ENCODE measurements around the gene RASA4B. TPM values are rescaled to one million over a fixed set of nuclear protein-coding genes. Genes with fewer than 3 reads are reported as not detected.
"Not testable (repeated sequence)": the region's sequence is repeated elsewhere in the genome, so short reads cannot be mapped to it uniquely, and the experiment has no call there.

The RASA4B gene
- total and polyA plus RNA-seq, 8 donors, result 8.6 to 35.9 (median 16.8) TPM

DNA sequence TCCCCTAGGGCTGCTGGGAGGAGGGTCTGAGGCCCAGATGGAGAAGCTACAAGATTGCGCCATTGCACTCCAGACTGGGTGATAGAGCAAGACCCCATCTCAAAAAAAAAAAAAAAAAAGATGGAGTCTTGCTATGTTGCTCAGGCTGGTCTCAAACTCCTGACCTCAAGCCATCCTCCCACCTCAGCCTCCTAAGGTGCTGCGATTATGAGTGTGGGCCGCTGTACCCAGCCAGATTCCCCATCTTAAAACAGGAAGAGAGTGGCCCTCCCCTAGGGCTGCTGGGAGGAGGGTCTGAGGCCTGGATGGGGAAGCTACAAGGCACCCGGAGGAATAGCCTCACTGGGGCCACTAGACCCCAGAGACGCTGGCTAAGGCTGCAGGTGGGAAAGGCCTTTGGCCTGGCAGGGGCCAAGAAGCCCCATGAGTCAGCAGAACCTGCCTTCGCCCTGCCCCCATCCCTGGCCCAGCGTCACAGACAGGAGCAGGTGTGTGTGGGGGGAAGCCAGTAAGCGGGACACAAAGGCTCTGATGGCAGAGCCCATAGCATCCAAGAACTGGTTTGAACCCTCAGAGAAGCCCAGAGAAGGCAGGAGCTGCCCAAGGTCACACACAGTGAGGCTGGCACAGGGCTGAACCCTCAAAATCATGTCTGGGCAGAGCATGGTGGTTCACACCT is 10.0 kb downstream of the RASA4B start:
- DNase-seq; H3K9me3 ChIP-seq; H3K36me3 ChIP-seq; H3K4me1 ChIP-seq; H3K27me3 ChIP-seq; intact Hi-C loops (cut with DNase I; ENCODE audit: low total_unique reads); H3K4me3 ChIP-seq; H3K27ac ChIP-seq: not testable (repeated sequence)
- WGBS, 5 donors, result 89 to 95% (median 92%) methylated on average over 2 of the region's 8 CpGs; no CpG with 5 or more reads in 1 of the 5 donors

DNA sequence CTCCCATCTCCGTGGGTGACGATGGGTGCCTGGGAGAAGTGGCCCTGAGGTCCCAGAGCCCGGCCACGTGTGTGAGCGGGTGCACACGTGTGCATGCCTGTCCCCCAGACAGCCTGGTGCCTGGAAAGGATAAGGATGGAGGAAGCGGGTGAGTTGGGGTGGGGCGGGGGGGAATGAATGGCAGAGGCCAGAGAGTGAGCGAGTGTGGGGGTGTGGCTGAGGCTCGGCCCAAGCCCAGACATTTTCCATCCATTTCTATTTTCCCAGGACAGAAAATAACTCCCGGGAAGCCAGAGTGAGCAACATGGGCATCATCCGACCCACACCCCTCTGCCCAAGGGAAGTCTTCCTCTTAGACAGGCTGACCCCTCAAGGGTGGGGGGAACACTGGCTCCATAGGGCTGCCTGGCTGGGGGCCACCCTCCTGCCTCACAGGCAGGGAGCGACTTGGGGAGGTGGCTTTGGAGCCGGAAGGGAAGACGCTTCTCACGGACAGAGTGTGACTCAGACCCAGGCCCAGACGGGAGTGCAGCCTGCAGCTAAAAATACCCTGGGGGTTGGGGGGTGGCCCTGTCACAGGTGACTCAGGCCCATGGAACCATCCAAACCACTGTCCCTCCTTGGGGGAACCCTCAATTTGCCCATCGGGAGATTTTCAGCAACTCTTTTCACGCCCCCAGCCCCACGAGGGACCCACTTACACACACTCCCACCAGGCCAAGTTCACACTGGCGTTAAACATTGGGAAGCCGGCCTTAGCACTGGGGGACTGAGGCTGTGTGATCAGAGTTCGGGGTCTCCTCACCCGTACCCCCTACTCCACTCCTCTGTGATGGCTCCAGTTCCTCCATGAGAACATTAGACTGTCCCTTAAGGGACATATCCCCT is 12.0 kb downstream of the RASA4B start:
- H3K4me3 ChIP-seq; intact Hi-C loops (cut with DNase I; ENCODE audit: low total_unique reads); H3K36me3 ChIP-seq; DNase-seq; H3K27ac ChIP-seq; H3K9me3 ChIP-seq; H3K27me3 ChIP-seq; H3K4me1 ChIP-seq: not testable (repeated sequence)
- WGBS, 5 donors, result 66 to 93% (median 79%) methylated on average over 4 to 5 of the region's 24 CpGs; no CpG with 5 or more reads in 1 of the 5 donors

DNA sequence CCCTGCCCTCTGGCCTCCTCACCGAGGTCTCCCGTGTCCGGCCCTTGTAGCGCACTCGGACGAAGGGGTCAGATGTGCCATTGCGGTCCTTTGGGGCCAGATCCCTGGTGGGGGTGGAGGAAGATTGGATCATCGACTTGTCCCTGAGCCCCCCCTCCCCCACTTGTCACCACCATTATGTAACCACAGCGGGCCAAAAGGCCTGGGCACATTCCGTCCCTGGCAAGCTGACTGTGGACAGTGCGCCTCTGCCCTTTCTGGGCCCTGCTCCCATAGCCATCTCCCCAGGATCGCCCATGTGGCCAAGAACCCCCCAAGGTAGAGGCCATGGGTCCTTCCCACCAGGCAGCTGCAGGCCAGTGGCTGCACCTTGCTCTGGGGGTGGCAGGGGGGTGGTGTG is 14.4 kb downstream of the RASA4B start:
- H3K9me3 ChIP-seq; H3K27ac ChIP-seq; H3K4me1 ChIP-seq; DNase-seq; H3K27me3 ChIP-seq; H3K36me3 ChIP-seq; H3K4me3 ChIP-seq; intact Hi-C loops (cut with DNase I; ENCODE audit: low total_unique reads): not testable (repeated sequence)
- no CpG with 5 or more reads among the region's 12 CpGs for WGBS, 5 donors

DNA sequence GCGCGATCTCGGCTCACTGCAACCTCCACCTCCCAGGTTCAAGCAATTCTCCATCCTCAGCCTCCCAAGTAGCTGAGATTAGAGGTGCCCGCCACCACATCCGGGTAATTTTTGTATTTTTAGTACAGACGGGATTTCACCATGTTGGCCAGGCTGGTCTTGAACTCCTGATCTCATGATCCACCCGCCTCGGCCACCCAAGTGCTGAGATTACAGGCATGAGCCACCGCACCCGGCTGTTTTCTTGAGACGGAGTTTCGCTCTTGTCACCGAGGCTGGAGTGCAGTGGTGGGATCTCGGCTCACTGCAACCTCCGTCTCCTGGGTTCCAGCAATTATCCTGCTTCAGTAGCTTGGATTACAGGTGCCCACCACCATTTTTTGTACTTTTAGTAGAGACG is 19.3 kb downstream of the RASA4B start:
- intact Hi-C loops (cut with DNase I; ENCODE audit: low total_unique reads); H3K4me1 ChIP-seq; H3K4me3 ChIP-seq; H3K27ac ChIP-seq; H3K36me3 ChIP-seq; H3K27me3 ChIP-seq; H3K9me3 ChIP-seq; DNase-seq: not testable (repeated sequence)
- 84 to 94% (median 87%) methylated on average over 9 to 11 of the region's 16 CpGs; no CpG with 5 or more reads in 1 of the 5 donors for WGBS, 5 donors

DNA sequence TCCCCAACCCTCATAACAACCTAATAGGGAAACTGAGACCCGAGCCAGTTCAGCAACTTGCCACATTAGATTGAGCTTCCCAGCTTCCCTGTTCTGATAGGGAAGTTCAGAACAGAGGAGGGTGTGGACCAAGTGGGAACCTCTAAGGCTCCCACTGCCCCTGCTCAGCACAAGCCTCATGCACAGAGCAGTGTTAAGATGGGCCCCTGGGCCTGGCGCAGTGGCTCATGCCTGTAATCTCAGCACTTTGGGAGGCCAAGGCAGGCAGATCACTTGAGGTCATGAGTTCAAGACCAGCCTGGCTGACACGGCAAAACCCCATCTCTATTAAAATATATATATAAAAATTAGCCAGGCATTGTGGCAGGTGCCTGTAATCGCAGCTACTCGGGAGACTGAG is 20.3 kb downstream of the RASA4B start:
- H3K9me3 ChIP-seq; DNase-seq; H3K36me3 ChIP-seq; H3K4me3 ChIP-seq; H3K4me1 ChIP-seq; intact Hi-C loops (cut with DNase I; ENCODE audit: low total_unique reads); H3K27ac ChIP-seq; H3K27me3 ChIP-seq: not testable (repeated sequence)
- 71 to 100% (median 93%) methylated on average over 1 of the region's 5 CpGs; no CpG with 5 or more reads in 2 of the 5 donors for WGBS, 5 donors

DNA sequence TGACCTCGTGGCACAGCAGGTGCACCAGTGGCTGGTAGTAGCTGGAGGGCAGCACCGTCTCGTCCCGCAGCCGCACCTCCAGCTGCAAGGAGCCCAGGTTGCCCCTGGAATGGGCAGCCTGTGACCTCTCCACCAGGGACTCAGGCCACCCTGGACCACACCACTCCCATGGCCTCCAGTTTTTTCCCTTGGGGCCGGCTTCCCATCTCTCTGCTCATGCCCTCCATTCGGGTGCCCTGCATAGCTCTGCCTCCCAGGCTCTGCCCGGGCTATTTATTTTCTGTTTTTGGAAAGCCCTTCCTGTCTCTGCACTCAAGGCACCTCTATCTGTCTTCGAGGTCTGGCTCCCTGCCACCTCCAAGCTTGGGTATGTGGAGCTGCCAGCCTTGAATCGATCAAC is 20.7 kb downstream of the RASA4B start:
- H3K36me3 ChIP-seq; H3K9me3 ChIP-seq; H3K4me1 ChIP-seq; intact Hi-C loops (cut with DNase I; ENCODE audit: low total_unique reads); H3K4me3 ChIP-seq; H3K27me3 ChIP-seq; H3K27ac ChIP-seq: not testable (repeated sequence)
- peak in 1 of 2 donors; percentile 0 for DNase-seq
- WGBS, 5 donors, result 65 to 89% (median 75%) methylated on average over 2 to 3 of the region's 10 CpGs

DNA sequence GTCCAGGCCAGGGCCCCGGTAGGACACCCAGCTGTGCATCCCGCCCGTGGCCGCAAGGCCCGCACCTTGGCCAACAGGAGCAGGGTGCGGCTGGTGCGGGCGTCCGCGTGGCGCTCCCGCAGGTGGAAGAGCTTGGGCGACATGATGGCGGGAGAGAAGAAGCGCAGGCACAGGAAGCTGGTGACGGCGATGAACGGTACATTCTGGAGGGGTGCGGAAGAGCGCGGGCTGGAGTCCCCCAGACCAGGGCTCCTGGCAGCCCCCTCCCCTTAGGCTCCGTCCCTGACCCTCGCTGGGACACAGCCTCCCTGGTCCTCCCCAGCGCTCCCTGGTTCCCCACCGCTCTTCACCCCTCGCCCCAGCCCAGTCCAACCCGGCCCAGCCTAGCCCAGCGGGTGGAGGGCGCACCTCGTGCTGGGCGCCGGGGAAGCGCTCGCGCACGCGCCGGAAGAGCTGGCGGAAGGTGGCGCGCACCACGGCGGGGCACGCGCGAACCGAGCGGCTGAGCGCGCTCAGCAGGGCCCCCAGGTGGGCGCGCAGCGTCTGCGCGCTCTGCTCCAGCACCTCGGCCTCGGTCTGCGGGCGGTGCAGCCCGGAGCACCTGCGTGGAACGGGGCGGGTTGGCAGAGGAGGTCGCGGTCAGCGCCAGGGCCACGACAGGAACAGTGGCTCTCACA is 23.0 kb downstream of the RASA4B start:
- H3K9me3 ChIP-seq; H3K27me3 ChIP-seq; DNase-seq; H3K4me1 ChIP-seq; H3K36me3 ChIP-seq; intact Hi-C loops (cut with DNase I; ENCODE audit: low total_unique reads); H3K27ac ChIP-seq; H3K4me3 ChIP-seq: not testable (repeated sequence)
- WGBS, 5 donors, result no CpG with 5 or more reads among the region's 67 CpGs

DNA sequence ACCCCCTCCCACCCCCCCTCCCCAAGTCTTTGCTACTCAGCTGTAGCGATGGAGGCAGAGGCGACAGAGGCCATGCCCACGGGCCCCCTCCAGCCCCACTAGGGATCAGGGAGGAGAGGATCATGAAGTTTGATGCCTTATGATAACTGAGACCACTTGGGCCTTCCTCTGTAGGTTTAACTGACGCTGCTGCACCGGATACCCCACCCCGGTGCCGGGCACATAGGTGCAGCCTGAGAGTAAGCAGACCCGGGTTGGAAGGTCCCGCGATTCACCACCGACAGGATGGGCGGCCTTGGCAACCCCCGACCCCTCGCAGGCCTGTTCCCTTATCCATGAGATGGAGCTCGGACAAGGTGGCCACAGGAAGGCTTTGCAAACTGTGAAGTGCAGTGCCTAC is 23.6 kb downstream of the RASA4B start:
- H3K9me3 ChIP-seq; DNase-seq; H3K4me1 ChIP-seq; H3K27me3 ChIP-seq; H3K36me3 ChIP-seq; intact Hi-C loops (cut with DNase I; ENCODE audit: low total_unique reads): not testable (repeated sequence)
- H3K4me3 ChIP-seq, result peak overlapping the region in 1 of 4 donors; percentile 20
- peak overlapping the region in 1 of 5 donors; percentile 66 for H3K27ac ChIP-seq
- WGBS, 5 donors, result 13 to 59% (median 31%) methylated on average over 4 to 8 of the region's 15 CpGs; no CpG with 5 or more reads in 1 of the 5 donors

DNA sequence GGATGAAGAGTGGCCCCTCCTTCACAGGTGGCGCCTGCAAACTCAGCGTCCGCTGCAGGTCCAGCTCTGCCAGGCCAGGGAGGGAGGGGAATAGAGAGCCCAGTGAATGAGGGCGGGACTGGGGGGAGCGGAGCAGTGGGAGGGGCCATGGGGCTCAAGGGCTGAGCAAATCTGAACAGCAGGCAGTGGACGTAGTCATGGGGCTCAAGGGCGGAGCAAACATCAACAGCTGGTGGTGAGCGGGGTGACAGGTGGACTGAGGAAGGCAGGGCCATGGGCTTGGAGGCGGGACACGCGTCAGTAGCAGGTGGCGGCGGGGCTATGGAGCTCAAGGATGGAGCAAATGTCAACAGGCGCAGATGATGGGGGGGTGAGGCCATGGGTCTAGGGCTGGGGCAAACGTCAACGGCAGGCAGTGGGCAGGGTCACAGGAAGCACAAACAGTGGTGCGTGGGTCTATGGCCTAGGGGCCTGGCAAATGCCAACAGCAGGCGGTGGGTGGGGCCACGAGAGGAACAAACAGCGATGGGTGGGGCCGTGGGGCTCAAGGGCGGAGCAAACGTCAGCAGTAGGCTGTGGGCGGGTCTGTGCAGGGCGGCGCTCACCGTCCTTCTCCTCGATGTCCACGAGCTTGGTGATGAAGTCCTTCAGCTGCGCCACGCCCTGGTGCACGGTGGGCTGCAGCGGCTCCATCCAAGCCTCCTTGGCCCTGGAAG is 24.2 kb downstream of the RASA4B start:
- H3K27me3 ChIP-seq; H3K36me3 ChIP-seq; H3K27ac ChIP-seq; H3K9me3 ChIP-seq; H3K4me1 ChIP-seq; H3K4me3 ChIP-seq; intact Hi-C loops (cut with DNase I; ENCODE audit: low total_unique reads): not testable (repeated sequence)
- DNase-seq, result peak in 1 of 2 donors; percentile 47
- WGBS, 5 donors, result no CpG with 5 or more reads among the region's 33 CpGs

DNA sequence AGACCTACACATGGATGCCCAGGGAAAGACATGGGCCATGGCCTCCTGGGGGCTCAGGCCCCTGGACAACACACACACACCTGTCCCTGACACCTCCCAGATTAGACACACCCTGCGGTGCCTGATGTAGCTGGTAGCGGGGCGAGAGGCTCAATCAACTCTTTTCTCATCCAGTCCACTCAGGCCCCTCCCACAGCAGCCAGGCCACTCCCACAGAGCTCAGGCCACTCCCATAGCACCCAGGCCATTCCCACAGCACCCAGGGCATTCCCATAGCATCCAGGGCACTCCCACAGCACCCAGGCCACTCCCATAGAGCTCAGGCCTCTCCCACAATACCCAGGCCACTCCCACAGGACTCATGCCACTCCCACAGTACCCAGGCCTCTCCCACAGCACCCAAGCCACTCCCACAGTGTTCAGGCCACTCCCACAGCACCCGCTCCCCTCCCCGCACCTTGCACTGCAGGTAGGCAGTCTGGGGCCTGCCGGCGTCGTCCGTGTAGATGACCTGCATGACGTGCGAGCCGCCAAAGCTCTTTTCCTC is 27.0 kb downstream of the RASA4B start:
- peak in 1 of 2 donors; percentile 88 for DNase-seq
- H3K4me1 ChIP-seq; H3K27ac ChIP-seq; intact Hi-C loops (cut with DNase I; ENCODE audit: low total_unique reads); H3K27me3 ChIP-seq; H3K9me3 ChIP-seq; H3K36me3 ChIP-seq; H3K4me3 ChIP-seq: not testable (repeated sequence)
- WGBS, 5 donors, result 58 to 92% (median 72%) methylated on average over 2 to 3 of the region's 12 CpGs; no CpG with 5 or more reads in 1 of the 5 donors

DNA sequence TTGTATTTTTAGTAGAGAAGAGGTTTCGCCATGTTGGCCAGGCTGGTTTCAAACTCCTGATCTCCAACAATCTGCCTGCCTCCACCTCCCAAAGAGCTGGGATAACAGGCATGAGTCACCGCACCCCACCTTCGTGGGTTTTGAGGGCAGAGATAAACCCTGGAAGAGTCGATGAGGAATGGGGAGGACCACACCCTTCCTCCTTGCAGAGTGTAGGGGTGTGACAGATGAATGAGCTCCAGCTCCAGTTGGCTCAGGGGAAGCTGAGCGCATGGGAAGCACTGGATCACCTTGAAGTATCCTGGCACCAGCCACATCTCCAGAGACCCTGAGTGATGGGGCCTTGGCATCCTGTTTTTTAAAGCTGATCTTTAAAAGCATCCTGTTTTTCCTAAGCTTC is 33.3 kb downstream of the RASA4B start:
- H3K36me3 ChIP-seq; H3K4me1 ChIP-seq; H3K27ac ChIP-seq; DNase-seq; H3K9me3 ChIP-seq; intact Hi-C loops (cut with DNase I; ENCODE audit: low total_unique reads); H3K4me3 ChIP-seq; H3K27me3 ChIP-seq: not testable (repeated sequence)
- no CpG with 5 or more reads among the region's 5 CpGs for WGBS, 5 donors

Data from stomach (tissue), 9 donors.